ENCODE results near the gene SCIN. TPM values are rescaled to one million over a fixed set of nuclear protein-coding genes. Genes with fewer than 3 reads are reported as not detected.

The SCIN gene
- total and polyA plus RNA-seq, 11 donors: 0.01 to 1.7 (median 0.87) TPM; not detected in 5

DNA sequence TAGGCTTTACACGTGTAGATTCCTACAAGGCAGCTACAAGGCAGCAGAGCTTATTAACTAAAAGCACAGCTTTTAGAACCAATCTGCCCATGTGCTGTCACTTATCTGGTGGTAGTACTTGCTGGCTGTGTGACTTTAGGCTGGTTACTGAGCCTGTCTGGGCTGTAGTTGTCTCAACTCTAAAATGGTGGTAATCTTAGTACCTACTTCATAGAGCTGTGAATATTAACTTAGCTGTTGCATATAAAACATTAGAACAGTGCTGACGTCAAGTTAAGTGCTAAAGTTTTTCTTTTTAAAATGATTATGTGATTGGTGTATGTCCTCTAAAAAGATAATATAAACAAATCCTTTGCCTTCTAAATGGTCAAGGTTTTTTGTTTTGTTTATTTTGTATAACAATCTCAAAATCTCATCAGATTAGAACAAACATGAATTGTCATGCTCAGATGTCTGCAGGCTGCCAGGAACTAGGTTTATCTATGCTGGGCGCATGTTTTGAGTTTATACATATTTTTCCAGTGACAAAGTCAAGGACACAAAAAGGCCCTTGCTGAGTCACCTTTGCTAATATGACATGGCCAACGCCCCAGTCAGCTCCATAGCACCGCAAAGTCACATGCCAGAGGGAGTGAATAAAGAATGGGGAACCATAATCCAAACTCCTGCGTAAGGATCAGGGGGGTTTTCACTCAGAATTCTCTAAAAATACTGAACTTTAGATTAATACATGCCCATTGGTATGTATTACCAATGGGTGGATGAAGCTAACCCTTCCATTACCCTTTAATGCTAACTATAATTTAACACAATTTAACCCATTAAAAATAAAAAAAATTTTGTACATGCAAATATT is 77.1 kb downstream of the SCIN start:
- TF ChIP-seq POLR2A (IDR thresholded peaks at IDR 0.05): no peak
- TF ChIP-seq, protein P1, sequence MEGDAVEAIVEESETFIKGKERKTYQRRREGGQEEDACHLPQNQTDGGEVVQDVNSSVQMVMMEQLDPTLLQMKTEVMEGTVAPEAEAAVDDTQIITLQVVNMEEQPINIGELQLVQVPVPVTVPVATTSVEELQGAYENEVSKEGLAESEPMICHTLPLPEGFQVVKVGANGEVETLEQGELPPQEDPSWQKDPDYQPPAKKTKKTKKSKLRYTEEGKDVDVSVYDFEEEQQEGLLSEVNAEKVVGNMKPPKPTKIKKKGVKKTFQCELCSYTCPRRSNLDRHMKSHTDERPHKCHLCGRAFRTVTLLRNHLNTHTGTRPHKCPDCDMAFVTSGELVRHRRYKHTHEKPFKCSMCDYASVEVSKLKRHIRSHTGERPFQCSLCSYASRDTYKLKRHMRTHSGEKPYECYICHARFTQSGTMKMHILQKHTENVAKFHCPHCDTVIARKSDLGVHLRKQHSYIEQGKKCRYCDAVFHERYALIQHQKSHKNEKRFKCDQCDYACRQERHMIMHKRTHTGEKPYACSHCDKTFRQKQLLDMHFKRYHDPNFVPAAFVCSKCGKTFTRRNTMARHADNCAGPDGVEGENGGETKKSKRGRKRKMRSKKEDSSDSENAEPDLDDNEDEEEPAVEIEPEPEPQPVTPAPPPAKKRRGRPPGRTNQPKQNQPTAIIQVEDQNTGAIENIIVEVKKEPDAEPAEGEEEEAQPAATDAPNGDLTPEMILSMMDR (IDR thresholded peaks at IDR 0.05): no peak

DNA sequence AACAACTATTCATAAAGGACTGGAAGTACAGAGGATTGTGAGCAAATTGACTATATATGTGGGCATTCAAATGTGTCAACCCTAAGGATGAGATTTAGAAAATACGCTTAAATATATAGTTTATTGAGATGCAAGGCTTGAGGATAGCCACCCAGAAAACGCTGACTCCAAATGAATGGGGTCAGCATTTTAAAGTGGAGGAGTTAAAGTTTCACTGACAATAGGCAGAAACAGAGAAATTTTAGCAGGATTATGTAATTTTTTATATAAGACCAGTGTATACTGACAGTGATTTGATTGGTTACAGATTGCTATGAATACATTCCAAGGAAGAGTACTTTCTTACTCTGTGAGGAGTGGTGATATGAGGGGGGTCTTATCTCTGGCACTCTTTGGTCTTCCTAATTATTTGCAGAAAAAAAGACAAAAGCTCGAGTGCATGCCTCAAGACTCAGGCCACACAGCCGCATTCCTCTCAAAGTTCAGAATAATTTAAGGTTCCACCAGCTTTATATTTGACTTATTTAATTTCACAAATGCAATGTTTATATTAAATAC is 78.3 kb downstream of the SCIN start:
- no peaks in the 10 kb centered on the region for H3K36me3 ChIP-seq
- no peaks in the 10 kb centered on the region for H3K4me1 ChIP-seq
- no peak overlapping the region for H3K4me3 ChIP-seq
- H3K27me3 ChIP-seq: no peaks in the 10 kb centered on the region
- TF ChIP-seq, protein P1 (IDR thresholded peaks at IDR 0.05): no peak
- TF ChIP-seq POLR2A (IDR thresholded peaks at IDR 0.05): no peak
- DNase-seq: no peak
- intact Hi-C loops (cut with DNase I): loop anchor here in 1 of 10 donors (10.0 kb wide), 1 partner anchor 64 kb away; no protein-coding TSS in a partner anchor
- 71 to 83% (median 79%) methylated on average over 4 of the region's 4 CpGs for WGBS, 4 donors
- no peak overlapping the region for H3K27ac ChIP-seq
- no peak for ATAC-seq
- H3K9me3 ChIP-seq: no peaks in the 10 kb centered on the region

More for the DNA sequence above, 77.1 kb downstream of the SCIN start:
- no peaks in the 10 kb centered on the region for H3K4me1 ChIP-seq
- no peak overlapping the region for H3K4me3 ChIP-seq
- no peaks in the 10 kb centered on the region for H3K27me3 ChIP-seq
- WGBS, 4 donors: 80 to 86% (median 84%) methylated on average over 6 of the region's 6 CpGs
- no peak for ATAC-seq
- intact Hi-C loops (cut with DNase I): loop anchor here in 1 of 10 donors (10.0 kb wide), 1 partner anchor 63 kb away; no protein-coding TSS in a partner anchor
- DNase-seq: no peak
- H3K27ac ChIP-seq: no peak overlapping the region
- H3K9me3 ChIP-seq: no peaks in the 10 kb centered on the region
- H3K36me3 ChIP-seq: no peaks in the 10 kb centered on the region

DNA sequence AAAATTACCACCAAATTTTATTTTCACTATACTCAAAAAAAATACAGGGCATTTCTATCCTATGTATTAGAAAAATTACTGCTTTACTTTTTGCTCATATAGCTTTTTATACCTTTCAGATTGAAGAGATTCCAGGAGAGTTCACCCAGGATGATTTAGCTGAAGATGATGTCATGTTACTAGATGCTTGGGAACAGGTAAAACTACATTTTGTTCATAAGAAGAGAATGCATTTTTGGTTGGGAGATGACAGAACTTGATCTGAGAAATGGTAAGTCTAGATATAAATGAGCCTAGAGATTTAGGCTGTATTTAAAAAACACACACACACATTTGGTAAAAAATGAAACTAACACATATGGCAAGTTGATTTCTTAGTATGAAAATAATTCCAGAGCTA is 78.8 kb downstream of the SCIN start:
- no peaks in the 10 kb centered on the region for H3K9me3 ChIP-seq
- no peaks in the 10 kb centered on the region for H3K27me3 ChIP-seq
- DNase-seq: no peak
- H3K4me1 ChIP-seq: no peaks in the 10 kb centered on the region
- H3K27ac ChIP-seq: no peak overlapping the region
- ATAC-seq: no peak
- H3K4me3 ChIP-seq: no peak overlapping the region
- no peak for TF ChIP-seq POLR2A (IDR thresholded peaks at IDR 0.05)
- TF ChIP-seq, protein P1 (IDR thresholded peaks at IDR 0.05): no peak
- intact Hi-C loops (cut with DNase I): loop anchor here in 1 of 10 donors (10.0 kb wide), 1 partner anchor 65 kb away; no protein-coding TSS in a partner anchor
- no peaks in the 10 kb centered on the region for H3K36me3 ChIP-seq

DNA sequence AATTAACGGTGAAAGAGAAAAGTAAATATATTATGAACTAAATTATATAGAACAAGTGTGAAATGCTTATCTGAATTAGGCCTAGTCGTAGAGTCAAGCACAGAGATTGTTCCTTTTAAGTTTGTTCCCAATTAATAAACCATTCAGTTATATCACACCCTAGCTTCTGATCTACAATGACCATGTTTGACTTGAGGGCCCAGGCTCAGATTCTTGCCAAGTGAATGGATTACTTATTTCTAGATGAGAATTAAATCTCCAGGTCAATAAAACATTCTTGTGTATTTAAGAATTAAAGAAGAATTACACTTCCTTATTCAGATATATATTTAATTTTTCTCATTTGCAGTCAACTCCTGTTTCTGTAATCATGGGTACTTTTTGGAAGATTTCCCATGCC is 79.6 kb downstream of the SCIN start:
- Histone ChIP-seq H3K4me3 (no peak overlapping the region), H3K9me3 (no peaks in the 10 kb centered on the region), H3K27ac (no peak overlapping the region), H3K27me3 (no peaks in the 10 kb centered on the region), H3K4me1 (no peaks in the 10 kb centered on the region), H3K36me3 (no peaks in the 10 kb centered on the region)
- no peak for TF ChIP-seq POLR2A (IDR thresholded peaks at IDR 0.05)
- TF ChIP-seq, protein P1 (IDR thresholded peaks at IDR 0.05): no peak
- no peak for DNase-seq
- intact Hi-C loops (cut with DNase I): no loop called here
- 90 to 93% (median 92%) methylated on average over 2 of the region's 2 CpGs for WGBS, 4 donors
- no peak for ATAC-seq
